Keratinocyte (primary cell): ENCODE results near the gene PTPN20.

Source experiments
- CTCF ChIP-seq, 3 experiments: IDR thresholded peaks in 1 of 3; conservative IDR thresholded peaks in 1 of 3; optimal IDR thresholded peaks in 1 of 3; 2 replicates in 2 of 3; 3 replicates in 1 of 3; pipeline versions ENCODE3 to v1.5.1; 2011; ENCODE audit warnings: low read length in 3 of 3, mild to moderate bottlenecking in 3 of 3, moderate library complexity in 2 of 3, control low read depth in 1 of 3, inconsistent platforms in 1 of 3; ENCODE audit not compliant: insufficient read depth in 2 of 3; ENCODE audit errors: extremely low read depth in 1 of 3
- EZH2 ChIP-seq: IDR thresholded peaks from one replicate; pipeline ENCODE4 v1.6.1; 2012; ENCODE audit warnings: inconsistent platforms, mild to moderate bottlenecking, low read length, moderate library complexity

- TF ChIP-seq CTCF (optimal IDR thresholded peaks at IDR 0.05 in 1 of 3, IDR thresholded peaks at IDR 0.05 in 1 of 3, conservative IDR thresholded peaks at IDR 0.05 in 1 of 3; ENCODE audit: extremely low read depth in 1 of 3, insufficient read depth in 2 of 3, low read length in 3 of 3) (no peak), EZH2 (no peak)
Measured at GRCh38 chr10:47046321-47047126, 135.3 kb downstream of the PTPN20 start.
